HG02623 (cell line): ENCODE measurements around the gene HAUS6.
"Not testable (repeated sequence)": the region's sequence is repeated elsewhere in the genome, so short reads cannot be mapped to it uniquely, and the experiment has no call there.

Experiments used
- ATAC-seq: cut with Tn5 transposase; IDR thresholded peaks from one replicate; pipeline ENCODE4 v1.9.1; 2021; ENCODE audit warnings: moderate library complexity; ENCODE audit not compliant: unreplicated experiment

HAUS6 gene, protein sequence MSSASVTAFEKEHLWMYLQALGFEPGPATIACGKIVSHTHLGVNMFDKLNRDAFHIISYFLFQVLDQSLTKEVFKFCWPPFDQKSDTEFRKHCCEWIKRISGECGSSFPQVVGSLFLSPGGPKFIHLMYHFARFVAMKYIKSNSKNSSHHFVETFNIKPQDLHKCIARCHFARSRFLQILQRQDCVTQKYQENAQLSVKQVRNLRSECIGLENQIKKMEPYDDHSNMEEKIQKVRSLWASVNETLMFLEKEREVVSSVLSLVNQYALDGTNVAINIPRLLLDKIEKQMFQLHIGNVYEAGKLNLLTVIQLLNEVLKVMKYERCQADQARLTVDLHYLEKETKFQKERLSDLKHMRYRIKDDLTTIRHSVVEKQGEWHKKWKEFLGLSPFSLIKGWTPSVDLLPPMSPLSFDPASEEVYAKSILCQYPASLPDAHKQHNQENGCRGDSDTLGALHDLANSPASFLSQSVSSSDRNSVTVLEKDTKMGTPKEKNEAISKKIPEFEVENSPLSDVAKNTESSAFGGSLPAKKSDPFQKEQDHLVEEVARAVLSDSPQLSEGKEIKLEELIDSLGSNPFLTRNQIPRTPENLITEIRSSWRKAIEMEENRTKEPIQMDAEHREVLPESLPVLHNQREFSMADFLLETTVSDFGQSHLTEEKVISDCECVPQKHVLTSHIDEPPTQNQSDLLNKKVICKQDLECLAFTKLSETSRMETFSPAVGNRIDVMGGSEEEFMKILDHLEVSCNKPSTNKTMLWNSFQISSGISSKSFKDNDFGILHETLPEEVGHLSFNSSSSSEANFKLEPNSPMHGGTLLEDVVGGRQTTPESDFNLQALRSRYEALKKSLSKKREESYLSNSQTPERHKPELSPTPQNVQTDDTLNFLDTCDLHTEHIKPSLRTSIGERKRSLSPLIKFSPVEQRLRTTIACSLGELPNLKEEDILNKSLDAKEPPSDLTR

GRCh38 chr9:19102631-19103345 is at the start of gene HAUS6:
TSS of gene HAUS6 (minus strand) at chr9:19102904. CDS start at chr9:19102651, 253 bp downstream.
- ATAC-seq: peak; percentile 97

DNA sequence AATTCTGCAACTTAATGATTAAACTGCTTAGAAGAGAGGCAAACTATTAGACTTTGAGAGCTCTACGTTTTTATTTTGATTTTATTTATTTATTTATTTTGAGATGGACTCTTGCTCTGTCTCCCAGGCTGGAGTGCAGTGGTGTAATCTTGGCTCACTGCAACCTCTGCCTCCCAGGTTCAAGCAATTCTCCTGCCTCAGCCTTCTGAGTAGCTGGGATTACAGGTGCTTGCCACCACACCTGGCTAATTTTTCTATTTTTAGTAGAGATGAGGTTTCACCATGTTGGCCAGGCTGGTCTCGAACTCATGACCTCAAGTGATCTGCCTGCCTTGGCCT is 49.4 kb upstream of the HAUS6 start:
- ATAC-seq: not testable (repeated sequence)

DNA sequence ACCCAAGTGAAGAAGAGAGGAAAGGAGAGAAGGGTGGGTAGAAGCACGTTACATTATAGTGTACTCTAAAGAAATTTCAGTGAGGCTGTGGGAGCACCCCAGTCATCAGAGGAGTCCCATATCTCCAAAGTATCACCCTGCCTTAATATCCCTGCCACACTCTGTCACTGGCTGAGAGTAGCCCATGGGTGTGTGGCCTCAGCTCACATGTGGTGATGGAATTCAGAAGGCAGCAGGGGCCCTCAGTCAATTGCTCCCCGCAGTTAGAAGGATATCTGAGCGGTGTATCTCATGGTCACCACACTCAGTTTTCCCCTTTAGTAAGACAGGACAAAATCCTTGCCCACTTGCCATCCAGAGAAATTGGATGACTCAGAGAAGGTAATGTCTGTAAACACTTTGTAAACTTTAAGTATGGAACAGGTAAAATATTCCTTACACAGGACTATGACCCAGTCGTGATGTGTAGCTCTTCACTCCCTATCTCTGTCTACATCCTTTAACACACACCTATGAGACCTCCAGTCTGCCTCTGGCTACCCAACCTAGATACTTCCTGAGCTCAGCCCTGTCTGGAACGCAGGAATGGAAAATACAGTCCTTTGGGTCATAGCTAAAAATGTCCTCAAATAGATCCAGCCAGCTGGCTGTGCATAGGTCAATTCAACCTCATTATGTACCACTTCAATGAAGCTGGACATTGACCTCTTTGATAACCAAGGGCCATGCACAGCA is 48.9 kb upstream of the HAUS6 start:
- no peak for ATAC-seq

DNA sequence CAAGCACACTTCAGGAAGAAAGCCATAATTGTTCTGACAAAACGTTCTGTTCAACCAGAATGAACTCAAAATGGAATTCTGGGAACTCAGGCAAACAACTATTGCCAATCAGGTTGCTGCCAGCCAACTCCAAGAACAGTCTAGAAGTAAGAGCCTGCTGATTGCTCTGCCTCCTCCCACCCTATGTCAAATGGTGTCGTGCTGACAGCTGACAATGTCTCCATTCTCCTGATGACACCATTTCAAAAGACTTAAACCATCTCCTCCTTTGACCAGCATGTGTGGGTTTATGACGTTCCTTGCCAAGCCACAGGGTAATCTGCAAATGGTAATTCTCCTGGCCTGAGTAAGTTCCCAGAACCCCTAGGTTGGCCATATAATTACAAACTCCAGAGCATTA is 46.5 kb upstream of the HAUS6 start:
- no peak for ATAC-seq

DNA sequence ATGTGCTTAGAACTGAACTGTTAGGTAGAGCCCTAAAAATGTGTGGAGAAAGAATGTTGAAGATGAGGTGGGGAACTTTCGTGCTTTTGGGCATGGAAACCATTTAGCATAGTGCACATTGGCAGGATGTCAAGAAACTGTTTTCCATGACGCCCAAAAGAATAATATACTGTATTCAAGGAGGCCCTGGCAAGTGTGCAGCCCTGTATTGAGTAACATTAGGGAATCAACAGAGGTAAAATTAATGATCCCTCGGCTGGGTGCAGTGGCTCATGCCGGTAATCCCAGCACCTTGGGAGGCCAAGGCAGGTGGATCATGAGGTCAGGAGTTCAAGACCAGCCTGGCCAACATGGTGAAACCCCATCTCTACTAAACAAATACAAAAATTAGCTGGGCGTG is 45.5 kb upstream of the HAUS6 start:
- no peak for ATAC-seq

GRCh38 chr9:19146441-19147024 is 43.8 kb upstream of the HAUS6 start:
- no peak for ATAC-seq

DNA sequence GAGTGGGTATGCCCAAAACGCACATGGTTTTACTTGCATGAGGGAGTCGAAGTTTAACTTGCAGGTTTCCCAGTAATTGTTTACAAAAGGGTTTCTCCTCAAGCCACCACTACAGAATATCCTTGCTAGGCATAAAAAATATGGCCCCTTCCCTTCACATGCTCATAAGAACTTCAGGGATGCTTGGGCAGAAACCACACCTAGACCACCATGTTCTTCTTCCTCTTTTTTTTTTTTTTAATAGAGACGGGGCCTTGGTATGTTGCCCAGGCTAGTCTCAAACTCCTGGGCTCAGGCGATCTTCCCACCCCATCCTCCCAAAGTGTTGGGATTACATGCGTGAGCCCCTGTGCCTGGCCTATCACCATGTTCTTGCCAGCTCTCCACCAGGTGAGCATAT is 43.2 kb upstream of the HAUS6 start:
- no peak for ATAC-seq

GRCh38 chr9:19140259-19140658 is 37.6 kb upstream of the HAUS6 start:
- ATAC-seq: no peak

DNA sequence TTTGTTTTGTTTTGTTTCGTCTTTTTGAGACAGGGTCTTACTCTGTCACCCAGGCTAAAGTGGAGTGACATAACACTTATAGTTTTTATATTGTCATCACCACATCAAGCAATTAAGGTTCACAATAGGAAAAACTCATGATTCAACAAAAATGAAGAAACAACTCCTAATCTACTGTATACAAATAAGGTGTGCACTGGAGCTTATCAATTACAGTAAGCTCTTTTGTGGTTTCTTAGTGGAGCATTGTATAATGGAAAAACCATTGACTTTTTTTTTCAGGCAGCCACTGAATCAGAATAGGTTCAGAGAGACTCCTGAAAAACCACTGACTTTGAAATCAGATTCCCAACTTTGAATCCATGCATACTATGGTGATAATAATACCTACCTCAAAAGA is 35.4 kb upstream of the HAUS6 start:
- ATAC-seq: no peak

DNA sequence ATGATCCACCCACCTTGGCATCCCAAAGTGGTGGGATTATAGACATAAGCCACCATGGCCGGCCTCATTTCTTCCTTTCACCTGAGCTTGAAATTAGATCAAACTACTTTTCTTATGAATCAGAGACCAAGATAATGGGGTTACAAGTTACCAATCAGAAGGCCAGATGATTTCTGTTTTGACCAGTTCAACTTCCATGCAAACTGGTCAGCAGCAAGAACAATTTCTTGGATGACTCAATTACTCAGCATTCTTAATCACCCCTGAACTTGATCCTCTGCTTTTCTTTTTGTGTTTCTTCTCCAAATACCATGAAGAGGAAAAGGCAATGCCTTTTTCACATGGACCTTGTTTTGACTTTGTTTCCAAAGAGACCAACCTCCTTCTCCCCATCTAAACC is 34.6 kb upstream of the HAUS6 start:
- no peak for ATAC-seq

- ATAC-seq: no peak
These were observed 33.4 kb upstream of the HAUS6 start for GRCh38 chr9:19136129-19136528.

DNA sequence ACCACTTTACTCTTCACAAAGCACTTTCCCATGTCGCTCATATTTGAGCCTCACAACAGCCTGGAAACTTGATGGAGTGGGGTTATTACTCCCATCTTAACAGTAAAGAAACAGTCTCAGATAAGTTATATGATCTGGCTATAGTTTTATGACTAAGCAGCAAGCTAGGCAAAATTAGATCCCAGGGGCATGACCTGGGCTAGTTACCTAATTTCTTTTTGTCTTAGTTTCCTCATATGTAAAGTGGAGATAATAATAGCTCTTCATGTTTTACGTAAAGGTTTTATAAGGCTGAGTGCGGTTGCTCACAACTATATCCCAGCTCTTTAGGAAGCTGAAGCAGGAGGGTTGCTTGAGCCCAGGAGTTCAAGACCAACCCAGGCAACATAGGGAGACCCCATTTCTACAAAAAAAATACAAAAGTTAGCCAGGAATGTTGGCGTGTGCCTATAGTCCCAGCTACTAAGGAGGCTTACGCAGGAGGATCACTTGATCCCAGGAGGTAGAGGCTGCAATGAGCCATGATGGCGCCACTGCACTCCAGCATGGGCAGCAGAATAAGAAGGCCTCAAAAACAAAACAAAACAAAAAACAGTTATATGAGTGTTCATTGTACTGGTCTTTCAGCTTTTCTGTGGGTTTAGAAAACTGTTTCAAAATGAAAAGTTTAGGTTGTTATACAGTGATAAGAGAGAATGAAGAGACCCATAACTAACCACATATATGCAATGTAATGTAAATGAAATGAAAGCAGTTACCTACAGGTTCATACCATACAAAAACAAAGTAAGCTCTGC is 31.0 kb upstream of the HAUS6 start:
- no peak for ATAC-seq

- ATAC-seq: no peak
These were observed 27.7 kb upstream of the HAUS6 start for GRCh38 chr9:19130436-19130835.

GRCh38 chr9:19127871-19128500 is 25.3 kb upstream of the HAUS6 start:
- ATAC-seq: peak; percentile 1

DNA sequence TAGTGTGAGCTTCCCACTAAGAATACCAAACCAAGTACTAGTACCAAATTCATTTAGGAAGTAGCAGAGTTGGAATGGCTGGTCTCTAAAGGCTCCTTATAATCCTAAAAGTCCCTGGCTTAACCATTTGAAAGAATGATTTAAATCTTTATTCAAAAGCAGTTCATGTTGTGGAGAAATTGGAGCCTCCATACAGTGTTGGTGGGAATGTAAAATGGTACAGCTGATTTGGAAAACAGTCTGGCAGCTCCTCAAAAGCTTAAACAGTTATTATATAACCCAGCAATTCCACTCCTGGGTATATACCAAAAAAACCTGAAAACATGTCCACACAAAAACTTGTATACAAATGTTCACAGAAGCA is 21.7 kb upstream of the HAUS6 start:
- ATAC-seq: no peak

GRCh38 chr9:19122490-19123042 is 19.9 kb upstream of the HAUS6 start:
- ATAC-seq: no peak

DNA sequence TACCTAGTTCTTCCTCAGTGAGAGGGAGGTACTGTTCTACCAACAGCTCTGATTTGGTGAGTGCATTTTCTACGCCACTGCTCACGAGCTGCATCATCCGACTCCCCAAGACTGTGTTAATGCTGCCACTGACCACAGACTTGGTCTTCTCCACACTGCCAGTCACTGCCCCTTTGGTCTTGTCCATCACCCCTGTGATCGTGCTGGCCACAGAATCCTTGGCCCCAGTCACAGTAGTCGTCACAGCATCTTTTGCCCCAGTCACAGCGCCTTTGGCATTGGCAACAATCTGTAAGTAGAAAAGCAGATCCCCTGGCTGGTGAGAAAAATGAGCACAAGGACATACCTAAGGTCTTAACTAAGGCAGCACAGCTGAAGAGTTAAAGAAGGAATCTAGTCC is 18.2 kb upstream of the HAUS6 start:
- ATAC-seq: no peak

GRCh38 chr9:19119801-19120440 is 17.2 kb upstream of the HAUS6 start:
- no peak for ATAC-seq
